Stomach (tissue), 4 donors: ENCODE data around the gene PTPRCAP.

Experiments used
- CTCF ChIP-seq, 7 experiments: fragments of 450-650 bp in 4 of 7; fragments of 200-600 bp in 3 of 7; sonication (generic) in 3 of 7; IDR thresholded peaks; one replicate each; pipeline ENCODE4 v1.5.1; 2016 to 2019; ENCODE audit warnings: antibody characterized with exemption in 7 of 7, control low read depth in 2 of 7, mild to moderate bottlenecking in 1 of 7
- EP300 ChIP-seq: sonication (generic); formaldehyde crosslinking; IDR thresholded peaks from one replicate; pipeline ENCODE4 v1.6.1; 2017; ENCODE audit warnings: antibody characterized with exemption

- TF ChIP-seq CTCF (IDR thresholded peaks at IDR 0.05) (no peak), EP300 (no peak)
Measured at GRCh38 chr11:67406969-67407687, 30.4 kb downstream of the PTPRCAP start.
